GM19351 (cell line): ENCODE results near the gene CALCOCO1.
"Not testable (repeated sequence)": the region's sequence is repeated elsewhere in the genome, so short reads cannot be mapped to it uniquely, and the experiment has no call there.

ENCODE experiments used
- ATAC-seq: cut with Tn5 transposase; IDR thresholded peaks from one replicate; pipeline ENCODE4 v1.9.1; 2021; ENCODE audit warnings: mild to moderate bottlenecking, moderate library complexity; ENCODE audit not compliant: unreplicated experiment

CALCOCO1 gene

GRCh38 chr12:53727310-53728041 is at the start of gene CALCOCO1:
Gene CALCOCO1, minus strand, starts transcription at chr12:53727452. Its CDS starts 2,210 bp downstream, at chr12:53725242.
- peak; percentile 96 for ATAC-seq

- ATAC-seq: no peak
Observed at GRCh38 chr12:53776872-53777271, 49.6 kb upstream of the CALCOCO1 start.

- ATAC-seq: no peak
Observed at GRCh38 chr12:53775478-53776145, 48.4 kb upstream of the CALCOCO1 start.

- ATAC-seq: no peak
Observed at GRCh38 chr12:53770281-53770680, 43.0 kb upstream of the CALCOCO1 start.

GRCh38 chr12:53768976-53769375 is 41.7 kb upstream of the CALCOCO1 start:
- no peak for ATAC-seq

- ATAC-seq: no peak
Observed at GRCh38 chr12:53766881-53767280, 39.6 kb upstream of the CALCOCO1 start.

GRCh38 chr12:53765891-53766290 is 38.6 kb upstream of the CALCOCO1 start:
- no peak for ATAC-seq

GRCh38 chr12:53764615-53765014 is 37.4 kb upstream of the CALCOCO1 start:
- no peak for ATAC-seq

GRCh38 chr12:53762793-53763192 is 35.5 kb upstream of the CALCOCO1 start:
- not testable (repeated sequence) for ATAC-seq

GRCh38 chr12:53761306-53761705 is 34.1 kb upstream of the CALCOCO1 start:
- ATAC-seq: no peak

GRCh38 chr12:53759261-53759660 is 32.0 kb upstream of the CALCOCO1 start:
- no peak for ATAC-seq

- ATAC-seq: no peak
Observed at GRCh38 chr12:53758730-53759103, 31.5 kb upstream of the CALCOCO1 start.

- ATAC-seq: no peak
Observed at GRCh38 chr12:53758081-53758729, 31.0 kb upstream of the CALCOCO1 start.

GRCh38 chr12:53757101-53757770 is 30.0 kb upstream of the CALCOCO1 start:
- ATAC-seq: peak; percentile 70

- no peak for ATAC-seq
Observed at GRCh38 chr12:53756300-53757100, 29.2 kb upstream of the CALCOCO1 start.

- ATAC-seq: no peak
Observed at GRCh38 chr12:53755893-53756292, 28.6 kb upstream of the CALCOCO1 start.

GRCh38 chr12:53755451-53755891 is 28.2 kb upstream of the CALCOCO1 start:
- no peak for ATAC-seq

GRCh38 chr12:53754633-53755264 is 27.5 kb upstream of the CALCOCO1 start:
- no peak for ATAC-seq

- ATAC-seq: no peak
Observed at GRCh38 chr12:53754188-53754585, 26.9 kb upstream of the CALCOCO1 start.

GRCh38 chr12:53752621-53753020 is 25.4 kb upstream of the CALCOCO1 start:
- no peak for ATAC-seq
